Endothelial cell of umbilical vein (primary cell): ENCODE data around the gene SH3BGRL3. TPM values are rescaled to one million over a fixed set of nuclear protein-coding genes. Genes with fewer than 3 reads are reported as not detected.

ENCODE experiments used
- BruUV-seq: library from RNA; stranded (reverse); fragments of 400-500 nt; replicated peaks from 2 replicates; lab custom pipeline; 2021; lab: Mats Ljungman, UMichigan
- CTCF ChIA-PET: fragments of 300-600, 350-600 bp; sonication (Branson Sonifier 250); formaldehyde crosslinking; loops from one replicate; lab custom pipeline; 2021; ENCODE audit warnings: antibody characterized with exemption, inconsistent platforms; lab: Charles Lee
- POLR2A ChIA-PET: fragments of 300-600, 350-600 bp; sonication (Branson Sonifier 250); formaldehyde crosslinking; loops from one replicate; lab custom pipeline; 2021; ENCODE audit warnings: antibody characterized with exemption, inconsistent platforms; lab: Charles Lee
- DNase-seq: peaks from one replicate; pipeline ENCODE4 v3.0.0-alpha.2; 2011; ENCODE audit warnings: low read depth, low spot score
- FAIRE-seq: peaks from 2 replicates; lab custom pipeline; 2011; peaks lifted over from hg19 to GRCh38; lab: Jason Lieb, UNC
- H2AFZ ChIP-seq: 2 replicates; pipeline ENCODE4 v1.6.0; 2012; ENCODE audit warnings: low read depth, low read length, control low read depth, inconsistent platforms
- H3K27ac ChIP-seq: 2 replicates; pipeline ENCODE4 v1.5.1; 2011; ENCODE audit warnings: low read depth, mild to moderate bottlenecking, control low read depth, low read length, moderate library complexity; ENCODE audit not compliant: insufficient read depth
- H3K27me3 ChIP-seq, 2 experiments: 2 replicates each; pipeline versions ENCODE4 v1.6.0 to v1.6.1; 2011; ENCODE audit warnings: low read length in 2 of 2, mixed read lengths in 1 of 2; ENCODE audit not compliant: control insufficient read depth in 2 of 2, insufficient read depth in 2 of 2
- H3K36me3 ChIP-seq, 2 experiments: 2 replicates in 1 of 2; 3 replicates in 1 of 2; pipeline ENCODE4 v1.5.1; 2011; ENCODE audit warnings: low read length in 2 of 2, mild to moderate bottlenecking in 1 of 2, moderate library complexity in 1 of 2; ENCODE audit not compliant: control insufficient read depth in 2 of 2, insufficient read depth in 2 of 2; ENCODE audit errors: extremely low read depth in 1 of 2
- H3K4me1 ChIP-seq: 3 replicates; pipeline ENCODE4 v1.5.1; 2011; ENCODE audit warnings: mild to moderate bottlenecking, low read length; ENCODE audit not compliant: control insufficient read depth, insufficient read depth; ENCODE audit errors: extremely low read depth
- H3K4me2 ChIP-seq: 2 replicates; pipeline ENCODE4 v1.6.1; 2011; ENCODE audit warnings: low read length, control low read depth, mixed read lengths; ENCODE audit not compliant: insufficient read depth
- H3K4me3 ChIP-seq, 3 experiments: fragments of 200-600 bp in 1 of 3; sonication (generic), shearing (Covaris generic) in 1 of 3; replicated peaks in 1 of 3; 2 replicates each; pipeline ENCODE4 v1.5.1; 2011 to 2016; ENCODE audit warnings: control low read depth in 3 of 3, low read length in 3 of 3, mild to moderate bottlenecking in 2 of 3, inconsistent platforms in 1 of 3, low read depth in 1 of 3, moderate library complexity in 1 of 3; ENCODE audit not compliant: insufficient read depth in 1 of 3
- H3K79me2 ChIP-seq: 2 replicates; pipeline ENCODE4 v1.6.0; 2012; ENCODE audit warnings: low read length, inconsistent platforms; ENCODE audit not compliant: control insufficient read depth, insufficient read depth
- H3K9ac ChIP-seq: replicated peaks from 2 replicates; pipeline ENCODE3; 2011; ENCODE audit warnings: low read length, control low read depth; ENCODE audit not compliant: insufficient read depth; ENCODE audit errors: extremely low read depth
- H3K9me1 ChIP-seq: replicated peaks from 3 replicates; pipeline ENCODE4 v1.6.0; 2011; ENCODE audit warnings: mild to moderate bottlenecking, low read length; ENCODE audit not compliant: control insufficient read depth, insufficient read depth; ENCODE audit errors: extremely low read depth
- H3K9me3 ChIP-seq: replicated peaks from 2 replicates; pipeline ENCODE4 v1.5.1; 2012; ENCODE audit warnings: low read length, inconsistent platforms; ENCODE audit not compliant: control insufficient read depth, insufficient read depth
- H4K20me1 ChIP-seq: replicated peaks from 2 replicates; pipeline ENCODE3; 2011; ENCODE audit warnings: mild to moderate bottlenecking, low read length; ENCODE audit not compliant: control insufficient read depth, insufficient read depth; ENCODE audit errors: extremely low read depth
- CTCF ChIP-seq, 2 donors: IDR thresholded peaks; 1 replicate in 1 of 2; 2 replicates in 1 of 2; pipeline ENCODE4 v1.5.1; 2011; ENCODE audit warnings: low read length in 2 of 2, mild to moderate bottlenecking in 2 of 2, moderate library complexity in 2 of 2, control low read depth in 1 of 2, inconsistent platforms in 1 of 2, low read depth in 1 of 2; ENCODE audit not compliant: insufficient read depth in 1 of 2; ENCODE audit errors: extremely low read depth in 1 of 2
- EZH2 ChIP-seq: IDR thresholded peaks from 2 replicates; pipeline ENCODE4 v1.6.1; 2012; ENCODE audit warnings: borderline replicate concordance, low read depth, mild to moderate bottlenecking, moderate library complexity, low read length, inconsistent platforms; ENCODE audit not compliant: severe bottlenecking
- FOS ChIP-seq: IDR thresholded peaks from 2 replicates; pipeline ENCODE4 v1.6.1; 2011; ENCODE audit warnings: mild to moderate bottlenecking, low read length, moderate library complexity, borderline replicate concordance; ENCODE audit not compliant: insufficient read depth
- GATA2 ChIP-seq: IDR thresholded peaks from 2 replicates; pipeline ENCODE4 v1.7.0; 2011; ENCODE audit warnings: low read depth, mild to moderate bottlenecking, moderate library complexity, mixed read lengths, low read length; ENCODE audit not compliant: insufficient read length, insufficient read depth
- JUN ChIP-seq: IDR thresholded peaks from 2 replicates; pipeline ENCODE4 v1.6.1; 2011; ENCODE audit warnings: borderline replicate concordance, low read depth; ENCODE audit not compliant: insufficient read length, insufficient read depth
- MAX ChIP-seq: IDR thresholded peaks from 2 replicates; pipeline ENCODE4 v1.6.1; 2011; ENCODE audit not compliant: insufficient read depth, insufficient read length
- MYC ChIP-seq: IDR thresholded peaks from one replicate; pipeline ENCODE4 v1.6.1; 2011; ENCODE audit warnings: mild to moderate bottlenecking, low read depth, low read length
- POLR2A ChIP-seq: IDR thresholded peaks from 2 replicates; pipeline ENCODE4 v1.6.1; 2012; ENCODE audit warnings: low read depth, mild to moderate bottlenecking, control low read depth, low read length
- POLR2AphosphoS5 ChIP-seq: IDR thresholded peaks from 2 replicates; pipeline ENCODE4 v1.6.1; 2012; ENCODE audit warnings: low read depth, mild to moderate bottlenecking, control low read depth, low read length, moderate library complexity; ENCODE audit not compliant: insufficient read depth
- dilution Hi-C: fragments of 300-500 bp; cut with MboI; formaldehyde crosslinking; loops from one replicate; pipeline ENCODE4 v1.15.0; 2019; ENCODE audit warnings: low sequenced_read_pairs; ENCODE audit not compliant: extremely low pct_ligation_motif_present
- intact Hi-C: fragments of 100-400 bp; cut with micrococcal nuclease; formaldehyde crosslinking; loops from one replicate; pipeline ENCODE4 v1.10.0; 2022
- polyA plus RNA-seq, 4 experiments: library from polyadenylated mRNA; depleted of rRNA in 3 of 4; stranded (reverse) in 3 of 4; unstranded in 1 of 4; fragments of >200 nt; gene quantifications; 2 replicates each; pipeline versions ENCODE4 v1.2.1 to v1.2.3, GENCODE V29; 2011 to 2012; ENCODE audit warnings: missing spikeins in 1 of 4
- total RNA-seq: library from RNA; stranded (reverse); gene quantifications from 2 replicates; pipeline ENCODE4 v1.2.3, GENCODE V29; 2021

Gene SH3BGRL3
- total and polyA plus RNA-seq, 2 donors (not counting 3 experiments of a cell fraction or from before 2014, with no cell fraction given) = 233 to 344 TPM

- FAIRE-seq (no peak), DNase-seq (no peak)
- ChIA-PET POLR2A (no interaction called here), CTCF (interaction anchor here (1.7 kb wide), 1 partner anchor 30 kb away, joined by 4 read pairs; no protein-coding TSS in a partner anchor)
- intact Hi-C loops (no loop called here), dilution Hi-C loops (no loop called here)
- Histone ChIP-seq H3K27ac (no peak overlapping the region), H3K4me3 (no peak overlapping the region), H3K9ac (no peak overlapping the region), H2AFZ (no peak overlapping the region), H3K4me1 (no peaks in the 10 kb centered on the region), H3K9me1 (no peaks in the 10 kb centered on the region), H3K4me2 (no peak overlapping the region), H3K27me3 (no peaks in the 10 kb centered on the region), H3K36me3 (no peaks in the 10 kb centered on the region), H3K79me2 (no peaks in the 10 kb centered on the region), H3K9me3 (no peaks in the 10 kb centered on the region), H4K20me1 (no peaks in the 10 kb centered on the region)
- TF ChIP-seq POLR2AphosphoS5 (no peak), MYC (no peak), EZH2 (no peak), CTCF (IDR thresholded peaks at IDR 0.05; ENCODE audit: extremely low read depth in 1 of 2, insufficient read depth in 1 of 2, low read depth in 1 of 2, low read length in 2 of 2) (no peak), FOS (no peak), GATA2 (no peak), POLR2A (no peak), MAX (no peak), JUN (no peak)
- BruUV-seq = no TSS peak
These were observed 11.5 kb downstream of the SH3BGRL3 start for GRCh38 chr1:26291433-26291832.
